Panc1 (cell line): ENCODE measurements around the gene RAB6D. TPM values are rescaled to one million over a fixed set of nuclear protein-coding genes. Genes with fewer than 3 reads are reported as not detected.
"Not testable (repeated sequence)": the region's sequence is repeated elsewhere in the genome, so short reads cannot be mapped to it uniquely, and the experiment has no call there.

Source experiments
- ATAC-seq: fragments of 200-7000 bp; cut with Tn5 transposase; 2 replicates; pipeline ENCODE4 v1.9.1; 2020; ENCODE audit warnings: mild to moderate bottlenecking, moderate library complexity
- BruUV-seq: library from RNA; stranded (reverse); fragments of 400-500 nt; replicated peaks from 2 replicates; lab custom pipeline; 2021; lab: Mats Ljungman, UMichigan
- CTCF ChIA-PET: fragments of 300-600 bp; sonication (Branson Sonifier 250); formaldehyde crosslinking; loops from one replicate; lab custom pipeline; 2022; ENCODE audit warnings: antibody characterized with exemption; lab: Charles Lee
- POLR2A ChIA-PET: fragments of 300-600 bp; sonication (Branson Sonifier 250); formaldehyde crosslinking; loops from one replicate; lab custom pipeline; 2022; ENCODE audit warnings: antibody characterized with exemption; lab: Charles Lee
- DNase-seq: peaks from one replicate; pipeline ENCODE4 v3.0.0-alpha.2; 2010; ENCODE audit warnings: low read depth, low spot score
- H3K27ac ChIP-seq: 2 replicates; pipeline ENCODE4 v1.5.1; 2011; ENCODE audit warnings: mild to moderate bottlenecking, low read length, inconsistent platforms
- H3K27me3 ChIP-seq: fragments of 200-500 bp; sonication (Bioruptor generic); 2 replicates; pipeline ENCODE4 v1.6.0; 2014; ENCODE audit warnings: low read length, inconsistent platforms; ENCODE audit not compliant: control insufficient read depth, insufficient read depth
- H3K36me3 ChIP-seq: fragments of 200-500 bp; sonication (Bioruptor generic); 2 replicates; pipeline ENCODE4 v1.5.1; 2014; ENCODE audit warnings: inconsistent platforms, mild to moderate bottlenecking, low read length, moderate library complexity; ENCODE audit not compliant: control insufficient read depth, insufficient read depth
- H3K4me1 ChIP-seq: 2 replicates; pipeline ENCODE4 v1.5.1; 2011; ENCODE audit warnings: inconsistent platforms, mild to moderate bottlenecking, low read length, moderate library complexity; ENCODE audit not compliant: control insufficient read depth, insufficient read depth
- H3K4me3 ChIP-seq, 2 experiments: 2 replicates each; pipeline ENCODE4 v1.5.1; 2011 to 2012; ENCODE audit warnings: low read depth in 2 of 2, low read length in 2 of 2, mild to moderate bottlenecking in 2 of 2, inconsistent platforms in 1 of 2, moderate library complexity in 1 of 2
- H3K9me3 ChIP-seq: fragments of 200-500 bp; sonication (Bioruptor generic); 2 replicates; pipeline ENCODE4 v1.5.1; 2014; ENCODE audit warnings: low read depth, mild to moderate bottlenecking, inconsistent platforms, low read length, moderate library complexity; ENCODE audit not compliant: control insufficient read depth, insufficient read depth
- POLR2AphosphoS5 ChIP-seq: IDR thresholded peaks from 2 replicates; pipeline ENCODE4 v1.6.1; 2012; ENCODE audit warnings: mild to moderate bottlenecking, low read depth, low read length, moderate library complexity
- SIN3A ChIP-seq: IDR thresholded peaks from 2 replicates; pipeline ENCODE4 v1.6.1; 2012; ENCODE audit warnings: low read depth, mild to moderate bottlenecking, low read length, moderate library complexity, borderline replicate concordance; ENCODE audit not compliant: insufficient read depth
- TCF7L2 ChIP-seq: IDR thresholded peaks from 2 replicates; pipeline ENCODE4 v1.6.1; 2011; ENCODE audit warnings: mild to moderate bottlenecking, low read depth, low read length, inconsistent platforms
- in situ Hi-C: cut with HindIII; loops from 2 replicates; pipeline ENCODE4 v1.10.0; 2016; ENCODE audit warnings: low sequenced_read_pairs, low pct_unique_long_range_greater_than_20kb
- intact Hi-C: fragments of 100-400 bp; cut with micrococcal nuclease; formaldehyde crosslinking; loops from one replicate; pipeline ENCODE4 v1.10.0; 2022; ENCODE audit not compliant: unreplicated experiment
- total RNA-seq: library from RNA; stranded (reverse); gene quantifications from one replicate; pipeline ENCODE4 v1.2.1, GENCODE V29; 2021; ENCODE audit not compliant: unreplicated experiment
- TF ChIP-seq, protein P1 (sequence below), 2 experiments: IDR thresholded peaks; 2 replicates each; pipeline ENCODE4 v1.6.1; 2011 to 2012; ENCODE audit warnings: low read depth in 2 of 2, control low read depth in 1 of 2, low read length in 1 of 2, mild to moderate bottlenecking in 1 of 2, moderate library complexity in 1 of 2; ENCODE audit not compliant: insufficient read depth in 1 of 2
- TF ChIP-seq, protein P2 (sequence below): fragments of 450-650 bp; IDR thresholded peaks from 2 replicates; pipeline ENCODE4 v1.5.1; 2017; ENCODE audit warnings: mild to moderate bottlenecking

Gene RAB6D
- total RNA-seq, 1 experiment from 2014 or later = not detected

DNA sequence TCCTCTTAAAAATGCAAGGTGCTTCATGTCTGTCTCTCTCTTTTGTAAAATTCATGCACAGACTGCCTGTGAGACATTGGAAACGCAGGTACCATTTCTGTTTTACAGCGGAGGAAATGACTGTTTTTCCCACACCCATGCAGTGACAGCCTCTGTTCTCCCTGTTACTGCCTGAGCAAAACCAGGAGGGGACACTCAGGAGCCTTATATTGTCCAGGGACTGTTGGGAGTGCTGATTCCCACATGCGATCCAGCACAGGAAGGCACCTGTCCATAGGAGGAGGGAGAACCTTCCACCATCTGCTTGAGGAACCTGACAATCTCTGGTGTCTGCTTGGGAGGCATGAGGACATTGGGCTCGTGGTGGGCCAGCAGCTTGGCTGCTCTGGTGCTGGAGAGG is 36.9 kb upstream of the RAB6D start:
- BruUV-seq = no TSS peak
- DNase-seq (no peak), ATAC-seq (no peak)
- intact Hi-C loops (no loop called here), in situ Hi-C loops (no loop called here)
- ChIA-PET POLR2A (no interaction called here), CTCF (no interaction called here)
- H3K4me3 ChIP-seq = no peak overlapping the region
- H3K36me3 ChIP-seq = no peaks in the 10 kb centered on the region
- no peaks in the 10 kb centered on the region for H3K9me3 ChIP-seq
- no peak overlapping the region for H3K27ac ChIP-seq
- no peaks in the 10 kb centered on the region for H3K4me1 ChIP-seq
- peaks cover 2% of the 10 kb centered on the region; the same call in 1 of the 2 replicates for H3K27me3 ChIP-seq
- TF ChIP-seq, protein P1, sequence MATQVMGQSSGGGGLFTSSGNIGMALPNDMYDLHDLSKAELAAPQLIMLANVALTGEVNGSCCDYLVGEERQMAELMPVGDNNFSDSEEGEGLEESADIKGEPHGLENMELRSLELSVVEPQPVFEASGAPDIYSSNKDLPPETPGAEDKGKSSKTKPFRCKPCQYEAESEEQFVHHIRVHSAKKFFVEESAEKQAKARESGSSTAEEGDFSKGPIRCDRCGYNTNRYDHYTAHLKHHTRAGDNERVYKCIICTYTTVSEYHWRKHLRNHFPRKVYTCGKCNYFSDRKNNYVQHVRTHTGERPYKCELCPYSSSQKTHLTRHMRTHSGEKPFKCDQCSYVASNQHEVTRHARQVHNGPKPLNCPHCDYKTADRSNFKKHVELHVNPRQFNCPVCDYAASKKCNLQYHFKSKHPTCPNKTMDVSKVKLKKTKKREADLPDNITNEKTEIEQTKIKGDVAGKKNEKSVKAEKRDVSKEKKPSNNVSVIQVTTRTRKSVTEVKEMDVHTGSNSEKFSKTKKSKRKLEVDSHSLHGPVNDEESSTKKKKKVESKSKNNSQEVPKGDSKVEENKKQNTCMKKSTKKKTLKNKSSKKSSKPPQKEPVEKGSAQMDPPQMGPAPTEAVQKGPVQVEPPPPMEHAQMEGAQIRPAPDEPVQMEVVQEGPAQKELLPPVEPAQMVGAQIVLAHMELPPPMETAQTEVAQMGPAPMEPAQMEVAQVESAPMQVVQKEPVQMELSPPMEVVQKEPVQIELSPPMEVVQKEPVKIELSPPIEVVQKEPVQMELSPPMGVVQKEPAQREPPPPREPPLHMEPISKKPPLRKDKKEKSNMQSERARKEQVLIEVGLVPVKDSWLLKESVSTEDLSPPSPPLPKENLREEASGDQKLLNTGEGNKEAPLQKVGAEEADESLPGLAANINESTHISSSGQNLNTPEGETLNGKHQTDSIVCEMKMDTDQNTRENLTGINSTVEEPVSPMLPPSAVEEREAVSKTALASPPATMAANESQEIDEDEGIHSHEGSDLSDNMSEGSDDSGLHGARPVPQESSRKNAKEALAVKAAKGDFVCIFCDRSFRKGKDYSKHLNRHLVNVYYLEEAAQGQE (IDR thresholded peaks at IDR 0.05; ENCODE audit: insufficient read depth in 1 of 2, low read depth in 2 of 2, low read length in 1 of 2) = no peak
- TF ChIP-seq TCF7L2 = no peak
- no peak for TF ChIP-seq POLR2AphosphoS5
- TF ChIP-seq SIN3A = no peak
- TF ChIP-seq, protein P2, sequence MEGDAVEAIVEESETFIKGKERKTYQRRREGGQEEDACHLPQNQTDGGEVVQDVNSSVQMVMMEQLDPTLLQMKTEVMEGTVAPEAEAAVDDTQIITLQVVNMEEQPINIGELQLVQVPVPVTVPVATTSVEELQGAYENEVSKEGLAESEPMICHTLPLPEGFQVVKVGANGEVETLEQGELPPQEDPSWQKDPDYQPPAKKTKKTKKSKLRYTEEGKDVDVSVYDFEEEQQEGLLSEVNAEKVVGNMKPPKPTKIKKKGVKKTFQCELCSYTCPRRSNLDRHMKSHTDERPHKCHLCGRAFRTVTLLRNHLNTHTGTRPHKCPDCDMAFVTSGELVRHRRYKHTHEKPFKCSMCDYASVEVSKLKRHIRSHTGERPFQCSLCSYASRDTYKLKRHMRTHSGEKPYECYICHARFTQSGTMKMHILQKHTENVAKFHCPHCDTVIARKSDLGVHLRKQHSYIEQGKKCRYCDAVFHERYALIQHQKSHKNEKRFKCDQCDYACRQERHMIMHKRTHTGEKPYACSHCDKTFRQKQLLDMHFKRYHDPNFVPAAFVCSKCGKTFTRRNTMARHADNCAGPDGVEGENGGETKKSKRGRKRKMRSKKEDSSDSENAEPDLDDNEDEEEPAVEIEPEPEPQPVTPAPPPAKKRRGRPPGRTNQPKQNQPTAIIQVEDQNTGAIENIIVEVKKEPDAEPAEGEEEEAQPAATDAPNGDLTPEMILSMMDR = no peak

DNA sequence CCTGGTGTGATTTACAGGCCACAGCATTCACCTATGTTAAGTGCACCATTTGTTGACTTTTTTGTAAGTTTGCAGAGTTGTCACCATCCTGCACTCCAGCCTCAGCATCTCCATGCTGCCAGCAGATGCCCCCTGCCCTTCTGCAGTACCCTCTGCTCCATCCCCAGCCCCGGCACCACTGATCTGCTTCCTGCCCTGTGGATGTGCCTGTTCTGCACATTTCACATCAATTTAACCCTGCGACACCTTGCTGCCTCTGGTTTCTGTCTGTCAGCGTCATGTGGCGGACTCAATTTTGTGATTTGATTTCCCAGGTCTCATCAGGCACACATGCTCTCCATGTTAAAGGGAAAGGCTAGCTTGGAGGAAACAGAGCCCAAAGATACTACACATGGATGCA is 36.5 kb upstream of the RAB6D start:
- DNase-seq, BruUV-seq, POLR2A ChIA-PET, H3K4me3 ChIP-seq, intact Hi-C loops, H3K4me1 ChIP-seq, H3K9me3 ChIP-seq, H3K27me3 ChIP-seq, CTCF ChIA-PET, ATAC-seq, H3K27ac ChIP-seq, H3K36me3 ChIP-seq, in situ Hi-C loops: not testable (repeated sequence)

DNA sequence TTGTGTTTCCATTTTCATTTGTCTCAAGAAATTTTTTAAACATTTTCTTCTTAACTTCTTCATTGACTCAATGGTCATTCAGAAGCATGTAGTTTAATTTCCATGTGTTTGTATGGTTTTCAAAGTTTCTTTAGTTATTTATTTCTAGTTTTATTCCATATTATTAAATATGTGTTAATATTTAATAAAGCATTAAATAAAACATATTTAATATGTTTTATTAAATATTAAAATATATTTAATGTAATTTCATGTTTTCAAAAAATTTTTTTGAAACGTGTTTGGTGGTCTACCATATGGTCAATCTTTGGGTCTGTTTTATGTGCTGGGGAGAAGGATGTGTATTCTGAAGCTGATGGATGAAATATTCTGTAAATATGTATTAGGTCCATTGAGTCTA is 32.2 kb upstream of the RAB6D start:
- H3K27me3 ChIP-seq, H3K27ac ChIP-seq, H3K36me3 ChIP-seq, POLR2A ChIA-PET, intact Hi-C loops, ATAC-seq, in situ Hi-C loops, H3K4me3 ChIP-seq, DNase-seq, BruUV-seq, CTCF ChIA-PET, H3K9me3 ChIP-seq, H3K4me1 ChIP-seq: not testable (repeated sequence)
